Measurements from ENCODE around the gene PROZ.
"Not testable (repeated sequence)": the region's sequence is repeated elsewhere in the genome, so short reads cannot be mapped to it uniquely, and the experiment has no call there.

Gene PROZ, protein sequence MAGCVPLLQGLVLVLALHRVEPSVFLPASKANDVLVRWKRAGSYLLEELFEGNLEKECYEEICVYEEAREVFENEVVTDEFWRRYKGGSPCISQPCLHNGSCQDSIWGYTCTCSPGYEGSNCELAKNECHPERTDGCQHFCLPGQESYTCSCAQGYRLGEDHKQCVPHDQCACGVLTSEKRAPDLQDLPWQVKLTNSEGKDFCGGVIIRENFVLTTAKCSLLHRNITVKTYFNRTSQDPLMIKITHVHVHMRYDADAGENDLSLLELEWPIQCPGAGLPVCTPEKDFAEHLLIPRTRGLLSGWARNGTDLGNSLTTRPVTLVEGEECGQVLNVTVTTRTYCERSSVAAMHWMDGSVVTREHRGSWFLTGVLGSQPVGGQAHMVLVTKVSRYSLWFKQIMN

DNA sequence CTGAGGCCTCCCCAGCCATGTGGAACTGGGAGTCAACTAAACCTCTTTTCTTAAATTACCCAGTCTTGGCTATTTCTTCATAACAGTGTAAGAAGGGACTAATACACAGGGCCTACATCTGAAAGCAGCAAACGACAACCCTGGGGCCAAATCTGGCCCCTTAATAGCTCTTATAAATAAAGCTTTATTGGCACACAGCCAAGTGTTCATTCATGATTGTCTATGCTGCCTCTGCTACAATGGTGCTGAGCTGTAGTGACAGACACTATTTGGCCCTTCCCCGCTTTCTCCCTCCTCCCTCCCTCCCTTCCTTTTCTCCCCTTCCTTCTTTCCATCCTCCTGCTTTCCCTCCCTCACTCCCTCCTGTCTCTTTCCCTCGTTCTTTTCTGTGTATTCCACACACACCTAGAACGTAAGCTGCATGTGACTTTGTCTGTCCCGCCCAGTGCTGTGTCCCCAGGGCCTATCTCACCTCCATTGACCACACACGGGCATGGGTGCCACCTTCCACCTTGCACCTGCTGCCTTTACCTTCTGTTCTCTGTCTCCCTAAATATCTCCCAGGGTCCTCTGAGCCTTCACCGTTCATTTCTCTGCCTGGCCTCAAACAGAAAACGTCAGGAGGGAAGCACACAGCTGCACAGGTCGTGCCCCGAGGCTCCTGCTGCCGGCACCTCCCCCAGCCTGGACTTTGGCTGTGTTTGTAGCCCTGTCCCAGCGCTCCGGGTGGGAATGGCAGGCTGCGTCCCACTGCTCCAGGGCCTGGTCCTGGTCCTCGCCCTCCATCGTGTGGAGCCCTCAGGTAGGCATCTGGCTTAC lies at the start of gene PROZ:
Gene PROZ, plus strand, starts transcription at position 720 of the 819 bp plus-strand sequence. Its CDS starts 13 bp downstream, at position 733.
- Histone ChIP-seq H3K9me3 (ENCODE audit: control insufficient read depth, insufficient read depth, low read length) (no peaks in the 10 kb centered on the region), H3K4me1 (ENCODE audit: insufficient read depth, low read length) (peaks cover 15% of the 10 kb centered on the region; the same call in 1 of the 2 replicates), H3K36me3 (ENCODE audit: insufficient read depth, low read length) (no peaks in the 10 kb centered on the region), H3K9ac (ENCODE audit: low read depth, low read length) (peak within 1 kb of the TSS; percentile 9; the same call in 1 of the 2 replicates)

DNA sequence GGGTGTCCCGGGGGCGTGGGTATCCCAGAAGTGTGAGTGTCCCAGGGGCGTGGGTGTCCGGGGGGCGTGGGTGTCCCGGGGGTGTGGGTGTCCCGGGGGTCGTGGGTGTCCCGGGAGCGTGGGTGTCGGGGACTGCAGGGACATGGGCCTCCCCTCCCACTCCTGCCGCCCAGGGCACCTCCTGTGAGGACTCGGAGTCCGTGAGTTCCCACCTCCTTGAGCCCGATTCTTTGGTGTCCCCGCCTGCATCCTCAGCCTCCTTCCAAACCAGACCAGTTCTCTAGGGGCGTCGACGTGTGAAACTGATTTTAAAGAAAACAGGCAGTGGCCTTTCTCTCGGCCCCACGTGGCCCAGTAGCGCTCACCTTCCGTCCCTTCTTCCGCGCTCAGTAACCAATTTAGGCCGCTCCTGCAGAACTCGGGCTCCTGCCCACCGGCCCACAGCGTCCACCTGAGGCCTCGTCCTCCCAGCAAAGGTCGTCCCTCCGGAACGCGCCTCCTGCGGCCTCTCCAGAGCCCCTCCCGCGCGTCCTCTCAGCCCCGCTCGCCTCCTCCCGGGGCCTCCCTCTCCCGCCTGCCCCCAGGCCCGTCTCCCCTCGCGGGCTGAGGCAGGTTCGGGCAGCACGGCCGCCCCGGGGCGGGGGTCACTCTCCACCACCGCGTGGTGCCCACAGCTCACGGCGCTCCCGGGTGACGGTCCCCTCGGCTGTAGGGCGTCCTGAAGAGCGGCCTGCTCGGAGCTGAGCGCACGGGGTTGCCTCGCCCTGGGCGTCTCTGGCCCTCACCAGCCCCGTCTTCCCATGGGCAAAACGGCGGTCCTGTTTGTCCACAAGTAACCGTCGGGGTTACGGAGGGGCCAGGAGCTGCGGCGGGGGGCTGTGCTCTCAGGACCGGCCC lies 49.0 kb upstream of the PROZ start:
- Histone ChIP-seq H3K4me1 (ENCODE audit: insufficient read depth, low read length) (peaks cover 11% of the 10 kb centered on the region; the same call in 1 of the 2 replicates), H3K36me3 (ENCODE audit: insufficient read depth, low read length) (no peaks in the 10 kb centered on the region), H3K9ac (ENCODE audit: low read depth, low read length) (peak overlapping the region; percentile 53; the same call in 1 of the 2 replicates), H3K9me3 (ENCODE audit: control insufficient read depth, insufficient read depth, low read length) (no peaks in the 10 kb centered on the region; the same call in 1 of the 2 replicates)

DNA sequence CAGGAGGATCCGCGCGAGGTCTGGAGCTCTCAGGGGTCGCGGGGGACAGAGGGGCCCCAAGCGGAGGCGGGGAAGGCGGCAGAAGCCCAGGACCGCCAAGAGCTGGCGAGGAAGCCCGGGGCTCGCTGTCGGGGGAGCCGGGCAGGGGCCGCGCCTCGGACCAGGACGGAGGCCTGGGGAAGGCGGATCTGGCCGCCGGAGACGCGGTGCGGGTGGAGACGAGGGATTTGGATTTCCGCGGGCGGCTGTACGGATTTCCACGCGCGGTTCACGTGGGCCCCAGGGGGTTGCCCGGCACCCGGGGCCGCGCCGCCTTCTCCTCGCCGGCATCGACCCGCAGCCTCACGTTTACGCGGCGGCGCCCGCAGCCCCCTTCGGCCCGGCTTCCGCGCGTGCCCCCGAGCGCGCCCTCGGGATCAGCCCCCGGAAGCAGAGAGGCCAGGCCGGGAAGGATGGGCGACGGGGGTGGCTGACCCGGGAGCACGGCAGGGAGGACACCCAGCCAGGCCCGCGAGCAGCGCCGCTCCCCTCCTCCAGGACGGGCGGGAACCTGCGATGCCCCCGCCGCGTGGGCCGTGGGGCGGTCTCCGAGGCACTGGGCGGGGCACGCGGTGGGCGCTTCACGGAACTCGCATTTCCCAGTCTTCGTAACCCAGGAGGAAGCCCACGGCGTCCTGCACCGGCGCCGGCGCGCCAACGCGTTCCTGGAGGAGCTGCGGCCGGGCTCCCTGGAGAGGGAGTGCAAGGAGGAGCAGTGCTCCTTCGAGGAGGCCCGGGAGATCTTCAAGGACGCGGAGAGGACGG lies 48.2 kb upstream of the PROZ start:
- Histone ChIP-seq H3K36me3 (ENCODE audit: insufficient read depth, low read length) (no peaks in the 10 kb centered on the region), H3K9ac (ENCODE audit: low read depth, low read length) (peak overlapping the region; percentile 53), H3K9me3 (ENCODE audit: control insufficient read depth, insufficient read depth, low read length) (peaks cover 3% of the 10 kb centered on the region; the same call in 1 of the 2 replicates), H3K4me1 (ENCODE audit: insufficient read depth, low read length) (peaks cover 10% of the 10 kb centered on the region; the same call in 1 of the 2 replicates)

DNA sequence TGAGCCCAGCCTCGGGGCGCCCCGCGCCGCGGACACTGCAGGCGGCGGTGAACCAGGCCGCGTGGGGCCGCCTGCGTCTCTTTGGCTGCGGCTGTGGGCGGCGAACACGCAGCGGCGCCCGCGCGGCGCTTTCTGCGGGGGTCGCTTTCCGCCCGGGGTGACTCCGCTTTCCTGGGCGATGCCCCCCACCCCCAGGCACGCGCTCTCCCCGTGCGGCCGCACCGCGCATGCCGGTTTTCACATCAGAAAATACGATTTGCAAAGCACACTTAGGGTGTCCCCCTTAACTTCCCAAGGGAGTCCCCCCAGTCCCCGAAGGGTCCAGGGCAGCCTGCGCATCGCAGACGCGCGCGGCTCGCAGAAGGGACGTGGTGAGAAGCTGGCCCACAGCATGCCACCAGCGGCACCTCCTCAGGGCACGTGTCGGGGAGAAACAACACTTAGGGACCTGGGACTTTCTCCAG lies 47.6 kb upstream of the PROZ start:
- Histone ChIP-seq H3K9ac (ENCODE audit: low read depth, low read length) (peak overlapping the region; percentile 53), H3K9me3 (ENCODE audit: control insufficient read depth, insufficient read depth, low read length) (peaks cover 3% of the 10 kb centered on the region; the same call in 1 of the 2 replicates), H3K4me1 (ENCODE audit: insufficient read depth, low read length) (0 out of 2 replicates have a peak, but pooled peaks cover 4% of the 10 kb centered on the region), H3K36me3 (ENCODE audit: insufficient read depth, low read length) (no peaks in the 10 kb centered on the region)

GRCh38 chr13:113111821-113112220 lies 46.6 kb upstream of the PROZ start:
- H3K9me3 ChIP-seq (ENCODE audit: control insufficient read depth, insufficient read depth, low read length); H3K36me3 ChIP-seq (ENCODE audit: insufficient read depth, low read length); H3K9ac ChIP-seq (ENCODE audit: low read depth, low read length); H3K4me1 ChIP-seq (ENCODE audit: insufficient read depth, low read length): not testable (repeated sequence)

- H3K36me3 ChIP-seq (ENCODE audit: insufficient read depth, low read length); H3K9ac ChIP-seq (ENCODE audit: low read depth, low read length): not testable (repeated sequence)
These were observed 46.0 kb upstream of the PROZ start for GRCh38 chr13:113112475-113112874.

GRCh38 chr13:113112893-113113845 lies 45.3 kb upstream of the PROZ start:
- no peaks in the 10 kb centered on the region for H3K36me3 ChIP-seq (ENCODE audit: insufficient read depth, low read length)
- H3K9ac ChIP-seq (ENCODE audit: low read depth, low read length): no peak overlapping the region
- H3K9me3 ChIP-seq (ENCODE audit: control insufficient read depth, insufficient read depth, low read length): peaks cover 3% of the 10 kb centered on the region; the same call in 1 of the 2 replicates
- 0 out of 2 replicates have a peak, but pooled peaks cover 4% of the 10 kb centered on the region for H3K4me1 ChIP-seq (ENCODE audit: insufficient read depth, low read length)

More at GRCh38 chr13:113112475-113112874, 46.0 kb upstream of the PROZ start:
- not testable (repeated sequence) for H3K4me1 ChIP-seq (ENCODE audit: insufficient read depth, low read length); H3K9me3 ChIP-seq (ENCODE audit: control insufficient read depth, insufficient read depth, low read length)

GRCh38 chr13:113113846-113114271 lies 44.6 kb upstream of the PROZ start:
- Histone ChIP-seq H3K36me3 (ENCODE audit: insufficient read depth, low read length) (no peaks in the 10 kb centered on the region), H3K9me3 (ENCODE audit: control insufficient read depth, insufficient read depth, low read length) (peaks cover 3% of the 10 kb centered on the region; the same call in 1 of the 2 replicates), H3K4me1 (ENCODE audit: insufficient read depth, low read length) (0 out of 2 replicates have a peak, but pooled peaks cover 4% of the 10 kb centered on the region), H3K9ac (ENCODE audit: low read depth, low read length) (no peak overlapping the region)

DNA sequence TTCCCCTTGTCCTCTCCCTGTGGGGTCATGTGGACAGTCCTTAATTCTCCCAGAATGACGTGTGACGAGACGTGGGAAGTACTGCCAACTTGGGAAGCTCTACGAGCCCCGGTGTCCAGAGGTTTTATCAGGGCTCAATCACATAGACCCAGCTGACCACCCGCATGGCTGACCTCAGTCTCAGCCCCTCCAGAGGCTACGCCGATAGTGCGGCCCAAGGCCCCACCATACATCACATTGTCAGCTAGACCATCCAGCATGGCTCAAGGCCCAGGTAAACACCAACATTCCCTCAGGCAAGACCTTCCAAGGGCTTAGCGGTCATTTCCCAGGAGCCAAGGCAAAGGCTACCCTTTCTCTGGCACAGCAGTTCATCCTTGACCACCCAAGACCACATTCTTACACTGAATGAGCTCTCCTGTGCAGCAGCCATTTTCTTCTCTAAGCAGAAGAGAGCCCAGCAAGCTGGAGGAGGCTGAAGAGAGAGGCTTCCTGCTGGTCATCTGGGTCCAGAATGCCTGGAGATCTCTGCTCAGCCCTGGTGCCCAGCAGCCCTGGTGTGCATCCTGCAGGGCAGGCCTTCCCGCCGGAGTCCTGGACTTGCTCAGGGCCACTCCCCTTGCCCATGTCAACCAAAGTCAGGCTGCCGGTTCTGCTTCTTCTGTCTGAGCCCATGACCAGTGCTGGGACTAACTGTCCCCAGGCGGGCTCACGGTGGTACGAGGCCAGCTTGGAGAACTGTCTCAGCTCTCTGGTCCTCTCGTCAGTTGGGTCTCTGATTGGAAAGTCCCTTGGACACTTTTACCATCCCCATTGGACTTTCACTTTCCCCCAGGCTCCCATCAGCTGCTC lies 43.7 kb upstream of the PROZ start:
- Histone ChIP-seq H3K9me3 (ENCODE audit: control insufficient read depth, insufficient read depth, low read length) (peaks cover 3% of the 10 kb centered on the region; the same call in 1 of the 2 replicates), H3K4me1 (ENCODE audit: insufficient read depth, low read length) (0 out of 2 replicates have a peak, but pooled peaks cover 4% of the 10 kb centered on the region), H3K36me3 (ENCODE audit: insufficient read depth, low read length) (no peaks in the 10 kb centered on the region), H3K9ac (ENCODE audit: low read depth, low read length) (no peak overlapping the region)

GRCh38 chr13:113115363-113116205 lies 42.9 kb upstream of the PROZ start:
- H3K9ac ChIP-seq (ENCODE audit: low read depth, low read length): no peak overlapping the region
- 0 out of 2 replicates have a peak, but pooled peaks cover 4% of the 10 kb centered on the region for H3K4me1 ChIP-seq (ENCODE audit: insufficient read depth, low read length)
- no peaks in the 10 kb centered on the region for H3K36me3 ChIP-seq (ENCODE audit: insufficient read depth, low read length)
- peaks cover 3% of the 10 kb centered on the region; the same call in 1 of the 2 replicates for H3K9me3 ChIP-seq (ENCODE audit: control insufficient read depth, insufficient read depth, low read length)
